NOMO-1 treated with DMSO at 0.1 percent for 48 hours (cell line): ENCODE results near the gene ERGIC2.
A peak's percentile ranks its signal among the peaks of the same experiment; 100 is the strongest.
"Not testable (repeated sequence)": the region's sequence is repeated elsewhere in the genome, so short reads cannot be mapped to it uniquely, and the experiment has no call there.

ENCODE experiments used
- DNase-seq: peaks from one replicate; lab custom pipeline; 2025; ENCODE audit not compliant: unreplicated experiment; lab: John Stamatoyannopoulos, UW

The ERGIC2 gene

GRCh38 chr12:29380536-29381523, at the start of gene ERGIC2:
TSS of gene ERGIC2 (minus strand) at chr12:29381172. CDS start at chr12:29371633, 9,539 bp downstream.
- peak; percentile 99 for DNase-seq

GRCh38 chr12:29430716-29431044, 49.7 kb upstream of the ERGIC2 start:
- no peak for DNase-seq

GRCh38 chr12:29429999-29430715, 49.2 kb upstream of the ERGIC2 start:
- DNase-seq, result no peak

GRCh38 chr12:29428633-29429032, 47.7 kb upstream of the ERGIC2 start:
- DNase-seq, result peak; percentile 93

GRCh38 chr12:29427964-29428363, 47.0 kb upstream of the ERGIC2 start:
- peak; percentile 95 for DNase-seq

GRCh38 chr12:29426498-29426897, 45.5 kb upstream of the ERGIC2 start:
- DNase-seq, result no peak

- DNase-seq, result no peak
Observed at GRCh38 chr12:29425722-29426121, 44.8 kb upstream of the ERGIC2 start.

- DNase-seq, result no peak
Observed at GRCh38 chr12:29416748-29417147, 35.8 kb upstream of the ERGIC2 start.

GRCh38 chr12:29415111-29415510, 34.1 kb upstream of the ERGIC2 start:
- no peak for DNase-seq

- DNase-seq, result no peak
Observed at GRCh38 chr12:29414368-29414767, 33.4 kb upstream of the ERGIC2 start.

- no peak for DNase-seq
Observed at GRCh38 chr12:29405561-29405960, 24.6 kb upstream of the ERGIC2 start.

GRCh38 chr12:29403991-29404390, 23.0 kb upstream of the ERGIC2 start:
- no peak for DNase-seq

GRCh38 chr12:29402437-29402836, 21.5 kb upstream of the ERGIC2 start:
- no peak for DNase-seq

- no peak for DNase-seq
Observed at GRCh38 chr12:29398495-29398894, 17.5 kb upstream of the ERGIC2 start.

GRCh38 chr12:29396774-29397173, 15.8 kb upstream of the ERGIC2 start:
- DNase-seq, result no peak

GRCh38 chr12:29395356-29395755, 14.4 kb upstream of the ERGIC2 start:
- no peak for DNase-seq

GRCh38 chr12:29390419-29390818, 9.4 kb upstream of the ERGIC2 start:
- DNase-seq, result peak; percentile 46

GRCh38 chr12:29389295-29389919, 8.4 kb upstream of the ERGIC2 start:
- no peak for DNase-seq

GRCh38 chr12:29386084-29386680, 5.2 kb upstream of the ERGIC2 start:
- not testable (repeated sequence) for DNase-seq

GRCh38 chr12:29385194-29385593, 4.2 kb upstream of the ERGIC2 start:
- not testable (repeated sequence) for DNase-seq

GRCh38 chr12:29382251-29382650, 1.3 kb upstream of the ERGIC2 start:
- DNase-seq, result no peak
